Measurements from ENCODE around the gene VASN.

DNA sequence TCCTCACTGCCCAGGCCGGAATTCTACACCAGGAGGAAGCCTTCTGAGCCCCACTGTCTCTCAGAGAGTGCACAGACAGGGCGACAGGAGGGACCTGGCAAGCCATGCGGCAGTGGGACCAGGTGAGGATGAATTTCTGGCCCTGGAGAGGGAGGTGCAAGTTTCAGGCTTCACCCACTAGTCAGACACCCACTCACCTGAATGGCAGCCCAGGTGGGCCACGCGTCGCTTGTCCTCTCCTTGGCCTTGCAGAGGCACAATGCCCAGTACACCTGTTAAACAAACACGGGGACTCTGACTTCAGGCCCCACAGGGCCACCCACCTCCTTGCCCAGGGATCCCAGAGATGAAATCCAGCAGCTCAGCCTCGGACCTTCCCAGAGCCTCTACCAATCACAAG is 40.5 kb downstream of the VASN start:
- TF ChIP-seq, protein P1, sequence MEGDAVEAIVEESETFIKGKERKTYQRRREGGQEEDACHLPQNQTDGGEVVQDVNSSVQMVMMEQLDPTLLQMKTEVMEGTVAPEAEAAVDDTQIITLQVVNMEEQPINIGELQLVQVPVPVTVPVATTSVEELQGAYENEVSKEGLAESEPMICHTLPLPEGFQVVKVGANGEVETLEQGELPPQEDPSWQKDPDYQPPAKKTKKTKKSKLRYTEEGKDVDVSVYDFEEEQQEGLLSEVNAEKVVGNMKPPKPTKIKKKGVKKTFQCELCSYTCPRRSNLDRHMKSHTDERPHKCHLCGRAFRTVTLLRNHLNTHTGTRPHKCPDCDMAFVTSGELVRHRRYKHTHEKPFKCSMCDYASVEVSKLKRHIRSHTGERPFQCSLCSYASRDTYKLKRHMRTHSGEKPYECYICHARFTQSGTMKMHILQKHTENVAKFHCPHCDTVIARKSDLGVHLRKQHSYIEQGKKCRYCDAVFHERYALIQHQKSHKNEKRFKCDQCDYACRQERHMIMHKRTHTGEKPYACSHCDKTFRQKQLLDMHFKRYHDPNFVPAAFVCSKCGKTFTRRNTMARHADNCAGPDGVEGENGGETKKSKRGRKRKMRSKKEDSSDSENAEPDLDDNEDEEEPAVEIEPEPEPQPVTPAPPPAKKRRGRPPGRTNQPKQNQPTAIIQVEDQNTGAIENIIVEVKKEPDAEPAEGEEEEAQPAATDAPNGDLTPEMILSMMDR (IDR thresholded peaks at IDR 0.05) = no peak
- no peak for TF ChIP-seq POLR2A (IDR thresholded peaks at IDR 0.05)
